Stomach smooth muscle (tissue), 2 donors: ENCODE data around the gene C2CD4D.

Experiments used
- H3K27ac ChIP-seq: one replicate; pipeline ENCODE4 v1.7.0; 2013; ENCODE audit warnings: mild to moderate bottlenecking, low read length, inconsistent platforms
- H3K27me3 ChIP-seq, 2 donors: one replicate each; pipeline ENCODE4 v1.7.0; 2013; ENCODE audit warnings: low read length in 2 of 2; ENCODE audit not compliant: insufficient read depth in 2 of 2, control insufficient read depth in 1 of 2
- H3K36me3 ChIP-seq, 2 donors: one replicate each; pipeline ENCODE4 v1.7.0; 2013; ENCODE audit warnings: low read length in 2 of 2; ENCODE audit not compliant: control insufficient read depth in 2 of 2, insufficient read depth in 2 of 2
- H3K4me1 ChIP-seq: one replicate; pipeline ENCODE4 v1.7.0; 2013; ENCODE audit warnings: low read length; ENCODE audit not compliant: control insufficient read depth, insufficient read depth
- H3K4me3 ChIP-seq, 2 donors: one replicate each; pipeline ENCODE4 v1.7.0; 2013; ENCODE audit warnings: low read length in 2 of 2
- H3K9ac ChIP-seq, 2 donors: one replicate each; pipeline ENCODE4 v1.7.0; 2013; ENCODE audit warnings: low read length in 2 of 2, mild to moderate bottlenecking in 1 of 2
- H3K9me3 ChIP-seq, 2 donors: one replicate each; pipeline ENCODE4 v1.7.0; 2013; ENCODE audit warnings: low read length in 2 of 2; ENCODE audit not compliant: control insufficient read depth in 2 of 2
- donor health status: healthy.
- donor health status: Pancreatic carcinoma.

C2CD4D gene

GRCh38 chr1:151814971-151815545, 24.6 kb downstream of the C2CD4D start:
- Histone ChIP-seq H3K9ac (no peak overlapping the region), H3K9me3 (no peaks in the 10 kb centered on the region), H3K4me1 (no peaks in the 10 kb centered on the region), H3K27ac (no peak overlapping the region), H3K36me3 (no peaks in the 10 kb centered on the region), H3K4me3 (no peak overlapping the region), H3K27me3 (peaks cover 0 to 12% of the 10 kb centered on the region in 2 donors)

DNA sequence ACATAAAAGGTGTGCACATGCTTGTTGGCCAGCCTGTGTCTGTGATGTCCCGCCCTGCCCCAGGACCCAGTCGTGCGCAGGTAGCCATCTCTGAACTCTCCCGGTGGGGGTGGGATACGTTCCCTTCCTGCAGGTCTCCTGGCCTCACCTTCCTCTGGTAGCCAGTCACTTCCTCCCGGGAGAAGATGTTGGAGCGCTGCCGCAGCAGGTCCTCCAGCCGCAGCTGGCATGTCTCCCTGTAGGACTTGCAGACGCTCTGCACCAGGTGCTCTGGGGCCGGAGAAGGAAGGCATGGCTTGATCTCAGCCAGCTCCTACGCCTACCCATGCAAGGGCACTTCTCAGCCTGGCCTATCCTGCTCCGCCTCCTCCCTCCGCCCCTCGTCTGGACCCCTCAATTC, 25.2 kb downstream of the C2CD4D start:
- Histone ChIP-seq H3K36me3 (no peaks in the 10 kb centered on the region), H3K4me1 (no peaks in the 10 kb centered on the region), H3K27me3 (peaks cover 0 to 7% of the 10 kb centered on the region in 2 donors), H3K9me3 (no peaks in the 10 kb centered on the region), H3K9ac (no peak overlapping the region), H3K4me3 (no peak overlapping the region), H3K27ac (no peak overlapping the region)

- H3K27ac ChIP-seq = no peak overlapping the region
- H3K36me3 ChIP-seq = no peaks in the 10 kb centered on the region
- H3K9ac ChIP-seq = no peak overlapping the region
- no peak overlapping the region for H3K4me3 ChIP-seq
- no peaks in the 10 kb centered on the region for H3K9me3 ChIP-seq
- peaks cover 0 to 6% of the 10 kb centered on the region in 2 donors for H3K27me3 ChIP-seq
- no peaks in the 10 kb centered on the region for H3K4me1 ChIP-seq
These were observed 26.2 kb downstream of the C2CD4D start for GRCh38 chr1:151813271-151813977.

DNA sequence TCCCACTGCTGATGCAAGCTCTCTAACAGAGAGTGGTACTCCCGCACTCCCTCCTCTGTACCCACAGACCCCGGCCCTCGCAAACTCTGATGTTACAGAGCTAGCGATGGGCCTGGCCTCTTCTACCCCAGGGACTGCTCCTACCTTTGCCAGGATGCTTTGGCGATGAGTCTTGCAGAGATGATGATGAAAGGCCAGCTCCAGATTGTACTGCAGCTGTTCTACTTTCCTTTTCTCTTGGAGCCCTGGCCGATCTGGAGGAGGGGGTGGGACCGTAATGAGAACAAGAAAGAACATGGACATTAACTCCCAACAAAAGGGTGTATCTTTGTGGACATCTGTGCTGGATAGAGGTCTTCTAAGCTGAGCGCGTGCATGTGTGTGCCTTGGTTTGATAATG, 28.4 kb downstream of the C2CD4D start:
- H3K4me3 ChIP-seq = no peak overlapping the region
- no peak overlapping the region for H3K9ac ChIP-seq
- H3K27ac ChIP-seq = no peak overlapping the region
- peaks cover 3 to 6% of the 10 kb centered on the region in 2 donors for H3K27me3 ChIP-seq
- H3K36me3 ChIP-seq = no peaks in the 10 kb centered on the region
- H3K4me1 ChIP-seq = no peaks in the 10 kb centered on the region
- H3K9me3 ChIP-seq = no peaks in the 10 kb centered on the region

DNA sequence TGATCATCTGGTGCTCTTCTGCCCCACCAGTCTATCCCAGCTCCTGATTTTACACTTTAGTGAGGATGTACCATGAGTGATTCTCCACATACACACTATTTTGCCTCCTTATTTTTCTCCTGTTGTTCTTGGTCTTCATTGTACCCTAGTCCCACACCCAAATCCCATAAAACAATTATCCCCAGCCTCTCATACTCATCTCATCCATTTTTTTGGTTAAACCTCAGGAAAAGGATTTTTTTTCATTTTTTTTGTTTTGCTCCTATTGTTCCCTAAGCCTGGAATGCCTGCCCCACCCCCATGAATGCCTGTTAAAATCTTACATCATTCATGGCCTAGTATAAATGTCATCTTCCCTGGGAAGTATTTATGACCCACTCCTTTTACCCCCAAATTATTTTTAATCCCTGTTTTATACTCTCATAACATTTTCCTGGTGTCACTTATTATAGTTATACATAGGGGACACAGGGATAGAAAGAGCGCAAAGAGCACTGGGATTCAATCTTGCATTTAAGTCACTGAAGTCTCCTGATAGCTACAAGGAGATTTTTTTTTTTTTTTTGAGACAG, 29.5 kb downstream of the C2CD4D start:
- H3K9ac ChIP-seq = no peak overlapping the region
- no peaks in the 10 kb centered on the region for H3K9me3 ChIP-seq
- peaks cover 3 to 5% of the 10 kb centered on the region in 2 donors for H3K27me3 ChIP-seq
- H3K4me1 ChIP-seq = peaks cover 2% of the 10 kb centered on the region
- H3K4me3 ChIP-seq = no peak overlapping the region
- H3K27ac ChIP-seq = no peak overlapping the region
- H3K36me3 ChIP-seq = no peaks in the 10 kb centered on the region

- H3K4me1 ChIP-seq = peaks cover 4% of the 10 kb centered on the region
- H3K9ac ChIP-seq = no peak overlapping the region
- no peaks in the 10 kb centered on the region for H3K9me3 ChIP-seq
- H3K27ac ChIP-seq = no peak overlapping the region
- H3K27me3 ChIP-seq = peaks cover 3 to 5% of the 10 kb centered on the region in 2 donors
- H3K4me3 ChIP-seq = no peak overlapping the region
- no peaks in the 10 kb centered on the region for H3K36me3 ChIP-seq
These were observed 30.2 kb downstream of the C2CD4D start for GRCh38 chr1:151809290-151809984.

DNA sequence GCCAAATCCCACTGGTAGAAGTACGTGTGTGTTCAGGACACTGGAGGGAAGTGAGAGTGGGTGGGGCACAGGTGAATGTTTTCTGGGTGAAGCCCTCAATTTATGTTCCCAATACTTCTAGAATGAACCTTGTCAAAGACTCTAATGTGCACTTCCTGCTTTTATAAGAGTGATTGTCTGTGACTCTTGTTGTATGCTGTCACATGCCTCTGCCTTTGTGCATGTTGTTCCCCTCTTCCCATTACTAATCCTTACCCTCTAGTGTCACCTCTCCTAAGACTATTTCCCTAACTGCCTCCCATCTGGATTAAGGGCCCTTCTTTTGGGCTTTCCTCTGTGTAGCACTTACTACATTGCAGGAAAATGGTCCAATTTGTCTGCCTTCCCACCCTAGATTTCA, 31.9 kb downstream of the C2CD4D start:
- H3K4me3 ChIP-seq = no peak overlapping the region
- H3K36me3 ChIP-seq = no peaks in the 10 kb centered on the region
- H3K27me3 ChIP-seq = peaks cover 6 to 10% of the 10 kb centered on the region in 2 donors
- H3K27ac ChIP-seq = no peak overlapping the region
- no peak overlapping the region for H3K9ac ChIP-seq
- H3K9me3 ChIP-seq = no peaks in the 10 kb centered on the region
- H3K4me1 ChIP-seq = peaks cover 4% of the 10 kb centered on the region

- H3K27me3 ChIP-seq = peaks cover 6 to 11% of the 10 kb centered on the region in 2 donors
- peaks cover 4% of the 10 kb centered on the region for H3K4me1 ChIP-seq
- H3K36me3 ChIP-seq = no peaks in the 10 kb centered on the region
- no peaks in the 10 kb centered on the region for H3K9me3 ChIP-seq
- H3K9ac ChIP-seq = no peak overlapping the region
- H3K27ac ChIP-seq = no peak overlapping the region
- H3K4me3 ChIP-seq = no peak overlapping the region
These were observed 32.5 kb downstream of the C2CD4D start for GRCh38 chr1:151807131-151807530.

GRCh38 chr1:151806170-151806569, 33.5 kb downstream of the C2CD4D start:
- Histone ChIP-seq H3K4me1 (peaks cover 4% of the 10 kb centered on the region), H3K27me3 (peaks cover 14% of the 10 kb centered on the region in 2 donors), H3K9ac (no peak overlapping the region), H3K27ac (no peak overlapping the region), H3K9me3 (no peaks in the 10 kb centered on the region), H3K36me3 (no peaks in the 10 kb centered on the region), H3K4me3 (no peak overlapping the region)

- H3K27me3 ChIP-seq = peaks cover 18 to 19% of the 10 kb centered on the region in 2 donors
- H3K9me3 ChIP-seq = no peaks in the 10 kb centered on the region
- H3K4me3 ChIP-seq = no peak within 1 kb of the TSS
- no peaks in the 10 kb centered on the region for H3K36me3 ChIP-seq
- H3K27ac ChIP-seq = no peak within 1 kb of the TSS
- H3K4me1 ChIP-seq = peaks cover 4% of the 10 kb centered on the region
- no peak within 1 kb of the TSS for H3K9ac ChIP-seq
These were observed 34.4 kb downstream of the C2CD4D start, which contains the start of gene LINGO4 for GRCh38 chr1:151805066-151805820. Gene LINGO4 (minus strand): TSS chr1:151805419. CDS start chr1:151802704, 2,715 bp downstream.
